Keratinocyte (primary cell): Measurements from ENCODE around the gene CCDC69.

Source experiments
- EZH2 ChIP-seq: IDR thresholded peaks from one replicate; pipeline ENCODE4 v1.6.1; 2012; ENCODE audit warnings: inconsistent platforms, mild to moderate bottlenecking, low read length, moderate library complexity
- TF ChIP-seq, protein P1 (sequence below), 3 experiments: IDR thresholded peaks in 1 of 3; conservative IDR thresholded peaks in 1 of 3; optimal IDR thresholded peaks in 1 of 3; 2 replicates in 2 of 3; 3 replicates in 1 of 3; pipeline versions ENCODE3 to v1.5.1; 2011; ENCODE audit warnings: low read length in 3 of 3, mild to moderate bottlenecking in 3 of 3, moderate library complexity in 2 of 3, control low read depth in 1 of 3, inconsistent platforms in 1 of 3; ENCODE audit not compliant: insufficient read depth in 2 of 3; ENCODE audit errors: extremely low read depth in 1 of 3

DNA sequence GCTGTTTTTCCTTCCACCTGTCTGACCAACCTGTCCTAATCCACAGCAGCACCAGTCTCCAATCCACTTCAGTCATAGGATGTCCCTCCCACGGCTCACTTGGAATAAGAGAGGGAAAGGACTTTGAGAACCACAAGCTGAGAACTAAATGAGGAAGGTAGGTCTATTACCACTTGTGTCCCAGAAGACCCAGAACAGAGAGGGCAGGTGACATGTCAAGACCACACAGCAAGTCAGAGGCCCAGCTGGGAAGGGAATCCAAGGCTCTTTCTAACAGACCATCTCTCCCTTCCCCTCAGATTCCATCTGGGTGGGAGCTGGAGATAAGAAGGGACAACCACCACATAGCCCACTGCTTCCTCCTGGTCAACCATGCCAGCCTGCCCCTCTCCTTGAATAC is 81.0 kb downstream of the CCDC69 start:
- TF ChIP-seq EZH2 = no peak
- TF ChIP-seq, protein P1, sequence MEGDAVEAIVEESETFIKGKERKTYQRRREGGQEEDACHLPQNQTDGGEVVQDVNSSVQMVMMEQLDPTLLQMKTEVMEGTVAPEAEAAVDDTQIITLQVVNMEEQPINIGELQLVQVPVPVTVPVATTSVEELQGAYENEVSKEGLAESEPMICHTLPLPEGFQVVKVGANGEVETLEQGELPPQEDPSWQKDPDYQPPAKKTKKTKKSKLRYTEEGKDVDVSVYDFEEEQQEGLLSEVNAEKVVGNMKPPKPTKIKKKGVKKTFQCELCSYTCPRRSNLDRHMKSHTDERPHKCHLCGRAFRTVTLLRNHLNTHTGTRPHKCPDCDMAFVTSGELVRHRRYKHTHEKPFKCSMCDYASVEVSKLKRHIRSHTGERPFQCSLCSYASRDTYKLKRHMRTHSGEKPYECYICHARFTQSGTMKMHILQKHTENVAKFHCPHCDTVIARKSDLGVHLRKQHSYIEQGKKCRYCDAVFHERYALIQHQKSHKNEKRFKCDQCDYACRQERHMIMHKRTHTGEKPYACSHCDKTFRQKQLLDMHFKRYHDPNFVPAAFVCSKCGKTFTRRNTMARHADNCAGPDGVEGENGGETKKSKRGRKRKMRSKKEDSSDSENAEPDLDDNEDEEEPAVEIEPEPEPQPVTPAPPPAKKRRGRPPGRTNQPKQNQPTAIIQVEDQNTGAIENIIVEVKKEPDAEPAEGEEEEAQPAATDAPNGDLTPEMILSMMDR (optimal IDR thresholded peaks at IDR 0.05 in 1 of 3, IDR thresholded peaks at IDR 0.05 in 1 of 3, conservative IDR thresholded peaks at IDR 0.05 in 1 of 3; ENCODE audit: extremely low read depth in 1 of 3, insufficient read depth in 2 of 3, low read length in 3 of 3) = no peak
